DOHH2 (cell line): ENCODE measurements around the gene TIGAR.

Experiments used
- EZH2phosphoT487 ChIP-seq: fragments of 200-600 bp; sonication (generic); IDR thresholded peaks from 2 replicates; pipeline ENCODE4 v1.6.1; 2017; ENCODE audit warnings: borderline replicate concordance, mild to moderate bottlenecking, antibody characterized with exemption, low read length, moderate library complexity, mixed read lengths
- TF ChIP-seq, protein P1 (sequence below): fragments of 200-600 bp; sonication (generic); IDR thresholded peaks from one replicate; pipeline ENCODE4 v1.5.1; 2014; ENCODE audit warnings: antibody characterized with exemption, mild to moderate bottlenecking, low read depth, low read length; ENCODE audit not compliant: poor library complexity, severe bottlenecking

DNA sequence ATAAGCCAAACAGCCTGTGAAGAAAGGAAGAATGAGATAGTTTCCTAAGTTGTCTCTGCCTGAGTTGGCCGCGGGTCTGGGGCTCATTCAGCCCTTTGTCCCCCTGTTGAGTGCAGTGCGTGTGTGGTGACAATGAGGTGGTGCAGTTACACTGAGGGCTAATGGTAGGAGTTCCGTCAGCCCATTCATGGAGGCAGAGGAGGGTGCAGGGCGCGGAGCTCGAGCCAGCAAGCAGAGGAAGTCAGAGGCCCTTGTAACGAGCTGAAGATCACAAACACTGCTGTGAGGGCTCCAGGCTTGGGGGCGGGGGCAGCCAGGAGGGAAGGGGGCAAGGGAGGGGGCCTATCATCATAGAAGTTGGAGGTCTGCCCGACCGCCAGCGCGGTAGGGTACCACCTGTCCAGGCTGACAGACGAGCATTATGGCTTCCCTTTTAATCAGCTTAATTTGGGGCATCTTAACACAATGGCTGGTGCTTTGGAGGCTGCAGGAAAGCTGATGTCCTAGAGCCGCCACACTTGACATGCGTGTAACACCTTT lies 27.0 kb upstream of the TIGAR start:
- TF ChIP-seq, protein P1, sequence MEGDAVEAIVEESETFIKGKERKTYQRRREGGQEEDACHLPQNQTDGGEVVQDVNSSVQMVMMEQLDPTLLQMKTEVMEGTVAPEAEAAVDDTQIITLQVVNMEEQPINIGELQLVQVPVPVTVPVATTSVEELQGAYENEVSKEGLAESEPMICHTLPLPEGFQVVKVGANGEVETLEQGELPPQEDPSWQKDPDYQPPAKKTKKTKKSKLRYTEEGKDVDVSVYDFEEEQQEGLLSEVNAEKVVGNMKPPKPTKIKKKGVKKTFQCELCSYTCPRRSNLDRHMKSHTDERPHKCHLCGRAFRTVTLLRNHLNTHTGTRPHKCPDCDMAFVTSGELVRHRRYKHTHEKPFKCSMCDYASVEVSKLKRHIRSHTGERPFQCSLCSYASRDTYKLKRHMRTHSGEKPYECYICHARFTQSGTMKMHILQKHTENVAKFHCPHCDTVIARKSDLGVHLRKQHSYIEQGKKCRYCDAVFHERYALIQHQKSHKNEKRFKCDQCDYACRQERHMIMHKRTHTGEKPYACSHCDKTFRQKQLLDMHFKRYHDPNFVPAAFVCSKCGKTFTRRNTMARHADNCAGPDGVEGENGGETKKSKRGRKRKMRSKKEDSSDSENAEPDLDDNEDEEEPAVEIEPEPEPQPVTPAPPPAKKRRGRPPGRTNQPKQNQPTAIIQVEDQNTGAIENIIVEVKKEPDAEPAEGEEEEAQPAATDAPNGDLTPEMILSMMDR, result no peak
- TF ChIP-seq EZH2phosphoT487, result no peak
